Neuron (in vitro differentiated cells): ENCODE measurements around the gene XG.
"Not testable (repeated sequence)": the region's sequence is repeated elsewhere in the genome, so short reads cannot be mapped to it uniquely, and the experiment has no call there.

Experiments
- H2AFZ ChIP-seq: one replicate; pipeline ENCODE4 v1.6.1; 2013; ENCODE audit warnings: low read depth, mild to moderate bottlenecking, inconsistent platforms, low read length, moderate library complexity
- H3K27me3 ChIP-seq: one replicate; pipeline ENCODE4 v1.6.1; 2013; ENCODE audit warnings: low read length; ENCODE audit not compliant: insufficient read depth
- H3K36me3 ChIP-seq: one replicate; pipeline ENCODE4 v1.6.1; 2013; ENCODE audit warnings: low read length; ENCODE audit not compliant: insufficient read depth
- H3K4me1 ChIP-seq: one replicate; pipeline ENCODE4 v1.6.1; 2013; ENCODE audit warnings: low read length; ENCODE audit not compliant: insufficient read depth
- H3K4me3 ChIP-seq: 2 replicates; pipeline ENCODE4 v1.5.1; 2013; ENCODE audit warnings: mild to moderate bottlenecking, low read length, moderate library complexity
- H3K9me3 ChIP-seq: one replicate; pipeline ENCODE4 v1.6.1; 2013; ENCODE audit warnings: low read length

Gene XG

GRCh38 chrX:2794336-2794735 is 42.5 kb downstream of the XG start:
- Histone ChIP-seq H3K27me3 (no peaks in the 10 kb centered on the region), H2AFZ (no peak overlapping the region), H3K4me3 (no peak overlapping the region)

GRCh38 chrX:2796808-2797207 is 45.0 kb downstream of the XG start:
- not testable (repeated sequence) for H3K9me3 ChIP-seq, H3K27me3 ChIP-seq, H2AFZ ChIP-seq, H3K4me1 ChIP-seq, H3K36me3 ChIP-seq, H3K4me3 ChIP-seq

More at GRCh38 chrX:2794336-2794735, 42.5 kb downstream of the XG start:
- Histone ChIP-seq H3K4me1 (peaks cover 4% of the 10 kb centered on the region), H3K9me3 (no peaks in the 10 kb centered on the region), H3K36me3 (no peaks in the 10 kb centered on the region)

- Histone ChIP-seq H2AFZ (no peak overlapping the region), H3K4me1 (peaks cover 3% of the 10 kb centered on the region), H3K9me3 (no peaks in the 10 kb centered on the region), H3K4me3 (no peak overlapping the region), H3K27me3 (no peaks in the 10 kb centered on the region), H3K36me3 (no peaks in the 10 kb centered on the region)
Observed at GRCh38 chrX:2799369-2799768, 47.5 kb downstream of the XG start.

GRCh38 chrX:2799980-2800379 is 48.1 kb downstream of the XG start:
- H3K9me3 ChIP-seq: not testable (repeated sequence)

GRCh38 chrX:2801223-2801622 is 49.4 kb downstream of the XG start:
- no peak overlapping the region for H3K4me3 ChIP-seq
- H3K9me3 ChIP-seq: no peaks in the 10 kb centered on the region
- H2AFZ ChIP-seq: no peak overlapping the region
- no peaks in the 10 kb centered on the region for H3K36me3 ChIP-seq
- H3K27me3 ChIP-seq: no peaks in the 10 kb centered on the region
- peaks cover 3% of the 10 kb centered on the region for H3K4me1 ChIP-seq

More at GRCh38 chrX:2799980-2800379, 48.1 kb downstream of the XG start:
- not testable (repeated sequence) for H3K27me3 ChIP-seq, H2AFZ ChIP-seq, H3K4me1 ChIP-seq, H3K4me3 ChIP-seq, H3K36me3 ChIP-seq

GRCh38 chrX:2802376-2803090 is 50.7 kb downstream of the XG start:
- H2AFZ ChIP-seq, H3K27me3 ChIP-seq, H3K9me3 ChIP-seq, H3K36me3 ChIP-seq, H3K4me1 ChIP-seq, H3K4me3 ChIP-seq: not testable (repeated sequence)

GRCh38 chrX:2803486-2803885 is 51.6 kb downstream of the XG start:
- not testable (repeated sequence) for H3K27me3 ChIP-seq, H3K9me3 ChIP-seq, H2AFZ ChIP-seq

GRCh38 chrX:2804106-2804843 is 52.4 kb downstream of the XG start:
- H3K4me1 ChIP-seq, H3K4me3 ChIP-seq, H3K9me3 ChIP-seq, H3K36me3 ChIP-seq, H3K27me3 ChIP-seq: not testable (repeated sequence)
- H2AFZ ChIP-seq: peak overlapping the region; percentile 53

More at GRCh38 chrX:2803486-2803885, 51.6 kb downstream of the XG start:
- H3K4me1 ChIP-seq, H3K4me3 ChIP-seq, H3K36me3 ChIP-seq: not testable (repeated sequence)

- H2AFZ ChIP-seq: peak overlapping the region; percentile 53
- not testable (repeated sequence) for H3K4me1 ChIP-seq, H3K36me3 ChIP-seq, H3K27me3 ChIP-seq, H3K9me3 ChIP-seq, H3K4me3 ChIP-seq
Observed at GRCh38 chrX:2804858-2805257, 53.0 kb downstream of the XG start.

GRCh38 chrX:2811271-2811670 is 59.4 kb downstream of the XG start:
- Histone ChIP-seq H3K36me3 (no peaks in the 10 kb centered on the region), H3K4me1 (no peaks in the 10 kb centered on the region), H3K4me3 (no peak overlapping the region), H2AFZ (no peak overlapping the region), H3K27me3 (no peaks in the 10 kb centered on the region), H3K9me3 (no peaks in the 10 kb centered on the region)

- not testable (repeated sequence) for H3K9me3 ChIP-seq, H3K4me1 ChIP-seq, H3K27me3 ChIP-seq, H3K36me3 ChIP-seq
- H3K4me3 ChIP-seq: peak overlapping the region; percentile 11
- peak overlapping the region; percentile 44 for H2AFZ ChIP-seq
Observed at GRCh38 chrX:2812161-2812907, 60.5 kb downstream of the XG start.

- Histone ChIP-seq H3K36me3 (no peaks in the 10 kb centered on the region), H3K4me3 (no peak overlapping the region), H3K4me1 (no peaks in the 10 kb centered on the region), H3K27me3 (no peaks in the 10 kb centered on the region), H3K9me3 (no peaks in the 10 kb centered on the region), H2AFZ (no peak overlapping the region)
Observed at GRCh38 chrX:2817036-2817435, 65.2 kb downstream of the XG start.

GRCh38 chrX:2819345-2820135 is 67.7 kb downstream of the XG start:
- no peaks in the 10 kb centered on the region for H3K27me3 ChIP-seq
- no peak overlapping the region for H3K4me3 ChIP-seq
- H3K36me3 ChIP-seq: no peaks in the 10 kb centered on the region
- no peak overlapping the region for H2AFZ ChIP-seq
- H3K9me3 ChIP-seq: no peaks in the 10 kb centered on the region
- H3K4me1 ChIP-seq: no peaks in the 10 kb centered on the region
